Measurements from ENCODE around the gene MICAL3. TPM values are rescaled to one million over a fixed set of nuclear protein-coding genes. Genes with fewer than 3 reads are reported as not detected.

MICAL3 gene
- total RNA-seq, 1 donor from 2014 or later: 47.9 TPM

DNA sequence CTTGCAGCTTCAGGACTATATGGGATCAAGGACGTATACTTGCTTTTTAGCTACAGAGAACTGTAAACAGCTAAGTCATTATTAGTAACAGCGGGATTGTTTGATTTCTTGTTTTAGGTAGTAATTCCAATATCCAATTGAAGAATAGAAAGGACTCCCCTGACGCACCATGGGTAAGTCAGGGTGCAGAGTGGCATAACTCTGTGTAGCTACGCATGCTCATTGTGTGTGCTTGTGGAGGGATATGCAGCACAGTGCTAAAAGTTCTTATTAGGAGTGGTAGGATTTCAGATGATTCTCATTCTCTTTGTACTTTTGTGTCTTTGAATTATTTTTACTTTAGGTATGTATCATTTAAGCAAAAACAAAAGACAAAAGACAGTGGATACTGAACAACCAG, 45.7 kb upstream of the MICAL3 start:
- DNase-seq (ENCODE audit: extremely low spot score, unreplicated experiment): no peak

DNA sequence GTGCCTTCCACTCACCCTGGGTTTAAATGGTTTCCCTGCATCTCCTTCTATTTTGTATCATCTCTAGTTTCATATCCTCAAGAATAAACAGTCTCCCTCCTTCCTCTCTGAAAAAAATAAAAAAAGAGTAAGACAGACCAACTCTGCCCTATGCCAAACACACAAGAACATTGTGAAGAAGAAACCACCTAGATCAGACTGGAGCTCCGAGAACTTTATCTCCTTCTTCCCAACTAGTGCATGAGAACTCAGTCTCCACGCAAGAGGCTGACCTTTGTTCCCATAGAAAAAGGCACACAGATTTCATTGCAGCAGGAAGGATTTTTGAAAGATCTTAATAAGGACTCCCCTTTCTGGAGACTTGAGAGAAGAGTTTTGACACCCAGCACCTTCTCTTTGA, 44.7 kb upstream of the MICAL3 start:
- Mint-ChIP-seq H3K36me3 (ENCODE audit: unreplicated experiment) (no peaks in the 10 kb centered on the region), H3K4me3 (ENCODE audit: unreplicated experiment) (no peak overlapping the region), H3K4me1 (ENCODE audit: unreplicated experiment) (peaks cover 27% of the 10 kb centered on the region), H3K9me3 (ENCODE audit: unreplicated experiment) (no peaks in the 10 kb centered on the region), H3K27ac (ENCODE audit: unreplicated experiment) (no peak overlapping the region), H3K27me3 (ENCODE audit: unreplicated experiment) (no peaks in the 10 kb centered on the region)
- no peak for DNase-seq (ENCODE audit: extremely low spot score, unreplicated experiment)
- TF ChIP-seq, protein P1, sequence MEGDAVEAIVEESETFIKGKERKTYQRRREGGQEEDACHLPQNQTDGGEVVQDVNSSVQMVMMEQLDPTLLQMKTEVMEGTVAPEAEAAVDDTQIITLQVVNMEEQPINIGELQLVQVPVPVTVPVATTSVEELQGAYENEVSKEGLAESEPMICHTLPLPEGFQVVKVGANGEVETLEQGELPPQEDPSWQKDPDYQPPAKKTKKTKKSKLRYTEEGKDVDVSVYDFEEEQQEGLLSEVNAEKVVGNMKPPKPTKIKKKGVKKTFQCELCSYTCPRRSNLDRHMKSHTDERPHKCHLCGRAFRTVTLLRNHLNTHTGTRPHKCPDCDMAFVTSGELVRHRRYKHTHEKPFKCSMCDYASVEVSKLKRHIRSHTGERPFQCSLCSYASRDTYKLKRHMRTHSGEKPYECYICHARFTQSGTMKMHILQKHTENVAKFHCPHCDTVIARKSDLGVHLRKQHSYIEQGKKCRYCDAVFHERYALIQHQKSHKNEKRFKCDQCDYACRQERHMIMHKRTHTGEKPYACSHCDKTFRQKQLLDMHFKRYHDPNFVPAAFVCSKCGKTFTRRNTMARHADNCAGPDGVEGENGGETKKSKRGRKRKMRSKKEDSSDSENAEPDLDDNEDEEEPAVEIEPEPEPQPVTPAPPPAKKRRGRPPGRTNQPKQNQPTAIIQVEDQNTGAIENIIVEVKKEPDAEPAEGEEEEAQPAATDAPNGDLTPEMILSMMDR (IDR thresholded peaks at IDR 0.05): no peak

More for the DNA sequence above, 45.7 kb upstream of the MICAL3 start:
- TF ChIP-seq, protein P1 (IDR thresholded peaks at IDR 0.05): no peak
- no peaks in the 10 kb centered on the region for H3K27me3 Mint-ChIP-seq (ENCODE audit: unreplicated experiment)
- H3K36me3 Mint-ChIP-seq (ENCODE audit: unreplicated experiment): no peaks in the 10 kb centered on the region
- H3K27ac Mint-ChIP-seq (ENCODE audit: unreplicated experiment): no peak overlapping the region
- peaks cover 26% of the 10 kb centered on the region for H3K4me1 Mint-ChIP-seq (ENCODE audit: unreplicated experiment)
- no peaks in the 10 kb centered on the region for H3K9me3 Mint-ChIP-seq (ENCODE audit: unreplicated experiment)
- H3K4me3 Mint-ChIP-seq (ENCODE audit: unreplicated experiment): no peak overlapping the region

DNA sequence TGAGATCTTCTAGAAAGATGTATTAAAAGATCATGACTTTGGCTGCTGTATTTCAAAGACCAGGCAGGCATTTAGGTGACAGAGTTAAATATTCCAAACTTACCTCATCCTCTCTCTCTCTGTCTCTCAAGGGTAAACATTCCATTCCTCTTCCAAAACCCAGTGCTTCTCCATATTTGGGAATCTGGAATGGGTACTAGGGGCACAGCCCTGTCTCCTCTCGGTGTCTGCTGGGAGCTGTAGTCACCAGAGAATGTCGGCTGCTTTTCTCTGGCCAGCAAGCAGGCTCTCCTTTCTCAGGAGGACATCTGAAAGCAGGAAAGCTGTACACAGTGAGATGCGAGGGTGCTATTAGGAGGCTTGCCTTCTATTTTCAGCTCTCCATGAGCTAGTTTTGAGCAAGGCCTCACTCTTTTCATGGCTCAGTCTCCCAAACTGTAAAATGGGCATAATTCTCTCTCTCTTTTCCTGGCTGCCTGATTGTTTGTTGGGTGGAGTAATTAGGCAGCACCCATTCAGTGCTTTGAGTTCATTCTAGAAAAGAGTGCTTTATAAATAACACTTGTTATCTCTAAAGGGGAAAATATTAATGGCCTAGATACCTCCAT, 44.1 kb upstream of the MICAL3 start:
- peak overlapping the region; percentile 73 for H3K27ac Mint-ChIP-seq (ENCODE audit: unreplicated experiment)
- H3K4me1 Mint-ChIP-seq (ENCODE audit: unreplicated experiment): peaks cover 30% of the 10 kb centered on the region
- no peak for DNase-seq (ENCODE audit: extremely low spot score, unreplicated experiment)
- H3K4me3 Mint-ChIP-seq (ENCODE audit: unreplicated experiment): no peak overlapping the region
- TF ChIP-seq, protein P1 (IDR thresholded peaks at IDR 0.05): no peak
- H3K9me3 Mint-ChIP-seq (ENCODE audit: unreplicated experiment): no peaks in the 10 kb centered on the region
- H3K27me3 Mint-ChIP-seq (ENCODE audit: unreplicated experiment): no peaks in the 10 kb centered on the region
- H3K36me3 Mint-ChIP-seq (ENCODE audit: unreplicated experiment): no peaks in the 10 kb centered on the region

DNA sequence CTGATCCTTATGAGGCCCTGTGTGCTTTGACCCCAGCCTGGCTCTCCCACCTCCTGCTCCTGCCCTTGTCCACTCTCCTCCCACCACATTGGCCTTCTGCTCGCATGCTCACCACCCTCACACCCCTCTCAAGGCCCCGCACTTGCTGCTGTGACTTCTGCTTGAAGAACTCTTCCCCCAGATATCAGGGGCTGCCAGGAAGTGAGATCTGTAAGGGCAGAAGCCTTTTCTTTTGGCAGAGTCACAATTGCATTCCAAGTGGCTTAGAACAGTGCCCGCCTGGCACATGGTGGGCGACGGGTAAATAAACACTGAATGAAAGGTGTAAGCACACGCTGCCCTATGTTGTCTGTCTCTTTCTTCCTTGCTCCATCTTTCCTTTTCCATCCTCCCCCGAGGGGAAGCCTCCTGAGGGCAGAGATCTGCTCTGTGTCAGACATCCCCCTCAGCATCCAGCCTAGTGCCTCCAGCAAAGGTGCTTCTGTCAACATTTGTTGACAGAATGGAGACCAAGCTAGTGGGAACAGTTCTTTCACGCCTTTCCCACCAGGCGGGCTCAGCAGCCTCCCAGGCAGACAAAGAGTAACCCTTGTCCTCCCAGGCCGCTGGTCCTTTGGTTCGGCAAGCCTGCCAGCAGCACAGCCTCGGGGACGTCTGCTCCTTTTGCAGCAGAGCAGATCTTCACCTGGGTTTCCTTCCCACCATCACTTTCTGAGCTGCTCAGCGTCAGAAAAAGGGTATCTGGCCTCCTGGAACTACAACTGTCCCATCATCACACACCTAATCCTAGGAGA, 43.4 kb upstream of the MICAL3 start:
- H3K27me3 Mint-ChIP-seq (ENCODE audit: unreplicated experiment): no peaks in the 10 kb centered on the region
- no peaks in the 10 kb centered on the region for H3K9me3 Mint-ChIP-seq (ENCODE audit: unreplicated experiment)
- peaks cover 38% of the 10 kb centered on the region for H3K4me1 Mint-ChIP-seq (ENCODE audit: unreplicated experiment)
- no peak for DNase-seq (ENCODE audit: extremely low spot score, unreplicated experiment)
- H3K4me3 Mint-ChIP-seq (ENCODE audit: unreplicated experiment): no peak overlapping the region
- no peaks in the 10 kb centered on the region for H3K36me3 Mint-ChIP-seq (ENCODE audit: unreplicated experiment)
- H3K27ac Mint-ChIP-seq (ENCODE audit: unreplicated experiment): peak overlapping the region; percentile 73
- TF ChIP-seq, protein P1 (IDR thresholded peaks at IDR 0.05): no peak

DNA sequence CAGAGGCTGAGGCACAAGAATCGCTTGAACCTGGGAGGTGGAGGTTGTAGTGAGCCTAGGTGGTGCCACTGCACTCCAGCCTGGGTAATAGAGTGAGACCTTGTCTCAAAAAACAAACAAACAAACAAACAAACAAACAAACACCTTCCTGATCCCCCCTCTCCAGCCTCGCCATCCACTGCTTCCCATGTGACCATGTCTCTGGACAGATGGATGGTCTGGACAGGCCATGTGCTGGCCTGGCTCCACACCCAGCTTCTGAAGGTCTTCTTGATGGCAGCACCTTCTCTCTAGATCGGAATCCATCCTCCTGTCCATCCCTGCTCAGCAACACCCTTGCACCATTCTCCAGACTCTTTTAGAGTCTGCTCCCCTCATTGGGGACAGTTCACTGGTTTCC, 42.8 kb upstream of the MICAL3 start:
- Mint-ChIP-seq H3K27me3 (ENCODE audit: unreplicated experiment) (no peaks in the 10 kb centered on the region), H3K4me1 (ENCODE audit: unreplicated experiment) (peaks cover 44% of the 10 kb centered on the region), H3K27ac (ENCODE audit: unreplicated experiment) (no peak overlapping the region), H3K9me3 (ENCODE audit: unreplicated experiment) (no peaks in the 10 kb centered on the region), H3K36me3 (ENCODE audit: unreplicated experiment) (no peaks in the 10 kb centered on the region), H3K4me3 (ENCODE audit: unreplicated experiment) (no peak overlapping the region)
- DNase-seq (ENCODE audit: extremely low spot score, unreplicated experiment): no peak
- TF ChIP-seq, protein P1 (IDR thresholded peaks at IDR 0.05): no peak

Data from osteocyte (in vitro differentiated cells).